T47D (cell line): Measurements from ENCODE around the gene SPO11.

Experiments
- DNase-seq, 2 experiments: peaks; one replicate each; pipeline versions ENCODE4 v3.0.0 to v3.0.0-alpha.2; 2011 to 2012; ENCODE audit warnings: low read depth in 1 of 2, low spot score in 1 of 2
- JUND ChIP-seq: IDR thresholded peaks from 2 replicates; pipeline ENCODE4 v1.6.1; 2012; ENCODE audit warnings: low read depth
- in situ Hi-C: cut with HindIII; loops from 2 replicates; pipeline ENCODE4 v1.10.0; 2016; ENCODE audit warnings: low sequenced_read_pairs, low pct_unique_long_range_greater_than_20kb

SPO11 gene

GRCh38 chr20:57351042-57351783, 21.6 kb downstream of the SPO11 start, which contains the start of gene RAE1:
RAE1 (plus strand) TSS chr20:57351255; CDS start chr20:57354039, 2,784 bp downstream.
- peak; percentile 88 to 96 for DNase-seq
- TF ChIP-seq JUND, result no peak
- in situ Hi-C loops, result no loop called here

- in situ Hi-C loops, result no loop called here
These were observed 22.7 kb downstream of the SPO11 start for GRCh38 chr20:57352305-57352704.

GRCh38 chr20:57353351-57353750, 23.7 kb downstream of the SPO11 start:
- DNase-seq, result no peak
- TF ChIP-seq JUND, result no peak
- in situ Hi-C loops, result no loop called here

More at GRCh38 chr20:57352305-57352704, 22.7 kb downstream of the SPO11 start:
- TF ChIP-seq JUND, result no peak
- no peak for DNase-seq

- DNase-seq, result peak in 1 of 2 experiments; percentile 26
- TF ChIP-seq JUND, result no peak
- in situ Hi-C loops, result no loop called here
These were observed 31.9 kb downstream of the SPO11 start for GRCh38 chr20:57361517-57361916.

GRCh38 chr20:57364451-57364850, 34.8 kb downstream of the SPO11 start:
- in situ Hi-C loops, result no loop called here
- no peak for DNase-seq
- TF ChIP-seq JUND, result no peak

GRCh38 chr20:57369596-57369995, 40.0 kb downstream of the SPO11 start:
- in situ Hi-C loops, result no loop called here
- DNase-seq, result no peak
- TF ChIP-seq JUND, result no peak

- TF ChIP-seq JUND, result no peak
- in situ Hi-C loops, result no loop called here
- no peak for DNase-seq
These were observed 40.7 kb downstream of the SPO11 start for GRCh38 chr20:57370316-57370715.

- in situ Hi-C loops, result no loop called here
- DNase-seq, result no peak
- TF ChIP-seq JUND, result no peak
These were observed 41.8 kb downstream of the SPO11 start for GRCh38 chr20:57371363-57371762.

GRCh38 chr20:57372157-57372556, 42.6 kb downstream of the SPO11 start:
- in situ Hi-C loops, result no loop called here
- no peak for TF ChIP-seq JUND
- no peak for DNase-seq

GRCh38 chr20:57372581-57373350, 43.2 kb downstream of the SPO11 start:
- no peak for DNase-seq
- in situ Hi-C loops, result no loop called here
- no peak for TF ChIP-seq JUND

GRCh38 chr20:57374343-57374930, 44.8 kb downstream of the SPO11 start:
- in situ Hi-C loops, result no loop called here
- DNase-seq, result no peak
- no peak for TF ChIP-seq JUND

- no peak for TF ChIP-seq JUND
- DNase-seq, result no peak
- in situ Hi-C loops, result no loop called here
These were observed 45.5 kb downstream of the SPO11 start for GRCh38 chr20:57374931-57375651.

- TF ChIP-seq JUND, result no peak
- in situ Hi-C loops, result no loop called here
These were observed 46.1 kb downstream of the SPO11 start for GRCh38 chr20:57375652-57376230.

More at GRCh38 chr20:57375652-57376230, 46.1 kb downstream of the SPO11 start:
- no peak for DNase-seq
